GM19372 (cell line): ENCODE results near the gene KIAA0319L.

Experiments used
- ATAC-seq: cut with Tn5 transposase; IDR thresholded peaks from one replicate; pipeline ENCODE4 v1.9.1; 2021; ENCODE audit warnings: mild to moderate bottlenecking, low read depth, moderate library complexity; ENCODE audit not compliant: unreplicated experiment

Gene KIAA0319L

DNA sequence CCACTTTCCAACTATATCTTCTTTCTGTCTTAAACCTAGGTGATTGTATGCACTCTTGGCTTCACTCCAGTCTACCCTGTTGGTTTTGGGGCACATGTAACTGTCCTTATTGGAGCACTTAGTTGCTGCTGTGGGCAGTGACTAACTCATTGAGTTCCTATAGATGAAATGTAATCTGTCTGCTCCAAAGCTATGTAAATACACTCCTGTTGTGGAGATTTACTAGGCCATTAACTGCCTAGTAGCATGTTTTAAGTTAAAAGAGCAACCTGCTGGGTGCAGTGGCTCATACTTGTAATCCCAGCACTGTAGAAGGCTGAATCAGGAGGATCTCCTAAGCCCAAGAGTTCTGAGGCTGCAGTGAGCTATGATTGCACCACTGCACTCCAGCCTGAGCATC, 151.1 kb downstream of the KIAA0319L start:
- no peak for ATAC-seq

GRCh38 chr1:35401049-35401448, 156.2 kb downstream of the KIAA0319L start:
- no peak for ATAC-seq

DNA sequence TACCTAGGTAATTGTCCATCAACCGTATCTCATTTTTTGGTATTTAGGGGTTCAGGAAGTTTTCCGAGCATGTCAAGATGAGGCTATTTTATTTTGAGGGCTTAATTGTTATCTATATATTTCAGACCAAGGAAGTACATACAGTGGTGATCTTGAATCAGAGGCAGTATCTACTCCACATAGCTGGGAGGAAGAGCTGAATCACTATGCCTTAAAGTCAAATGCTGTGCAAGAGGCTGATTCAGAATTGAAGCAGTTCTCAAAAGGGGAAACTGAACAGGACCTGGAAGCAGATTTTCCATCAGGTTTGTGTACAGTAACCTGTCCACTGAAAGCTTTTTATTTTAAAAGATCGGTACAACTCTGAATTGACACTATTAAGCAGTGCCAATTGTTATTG, 158.5 kb downstream of the KIAA0319L start:
- ATAC-seq, result no peak

DNA sequence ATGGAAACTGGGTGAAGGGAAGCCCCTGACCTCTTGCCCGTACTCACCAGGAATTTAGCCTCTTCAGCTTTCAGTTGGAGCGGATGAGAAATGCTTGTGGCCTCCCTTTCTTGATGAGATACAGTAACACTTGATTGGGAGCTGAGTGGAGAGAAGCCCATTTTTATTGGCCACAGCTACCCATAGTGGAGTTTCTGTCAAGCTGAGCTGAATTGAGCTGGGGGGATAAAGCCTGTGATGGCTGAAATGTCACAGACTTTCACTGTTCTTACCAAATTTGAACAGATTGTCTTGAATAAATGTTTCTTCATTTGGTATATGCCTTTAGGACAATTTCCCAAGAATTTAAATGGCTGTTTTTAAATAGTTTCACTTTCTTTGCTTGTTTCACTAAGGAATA, 162.8 kb downstream of the KIAA0319L start:
- ATAC-seq, result no peak

- ATAC-seq, result no peak
Observed at GRCh38 chr1:35390600-35391494, 166.4 kb downstream of the KIAA0319L start.

DNA sequence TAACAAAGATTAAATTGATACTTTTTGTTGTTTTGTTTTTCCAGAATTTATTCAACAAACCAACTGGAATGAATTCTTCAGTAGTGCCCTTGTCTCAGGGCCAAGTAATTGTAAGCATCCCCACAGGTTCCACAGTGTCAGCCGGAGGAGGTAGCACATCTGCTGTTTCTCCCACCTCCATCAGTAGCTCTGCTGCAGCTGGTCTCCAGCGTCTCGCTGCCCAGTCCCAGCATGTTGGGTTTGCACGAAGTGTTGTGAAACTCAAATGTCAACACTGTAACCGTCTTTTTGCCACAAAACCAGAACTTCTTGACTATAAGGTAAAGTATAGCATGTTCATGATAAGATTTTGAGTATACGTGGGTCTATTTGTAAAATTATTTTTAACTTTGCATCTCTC, 170.2 kb downstream of the KIAA0319L start:
- ATAC-seq, result no peak

GRCh38 chr1:35386290-35386689, 170.9 kb downstream of the KIAA0319L start:
- ATAC-seq, result no peak
